Activated naive CD8-positive, alpha-beta T cell treated with anti-CD3 and anti-CD28 coated beads, Interleukin-2, amount 50 U/mL, for 24 hours (primary cell): Measurements from ENCODE around the gene SWSAP1.
"Not testable (repeated sequence)": the region's sequence is repeated elsewhere in the genome, so short reads cannot be mapped to it uniquely, and the experiment has no call there.

Source experiments
- ATAC-seq: fragments of 150-1000 bp; cut with Tn5 transposase; one replicate; pipeline ENCODE4 v1.10.0; 2021
- DNase-seq: peaks from one replicate; pipeline ENCODE4 v3.0.0; 2021
- H3K27ac Mint-ChIP-seq: one replicate; pipeline ENCODE4 v1.8.0; 2021; ENCODE audit warnings: mild to moderate bottlenecking, mixed read lengths
- H3K27me3 Mint-ChIP-seq: one replicate; pipeline ENCODE4 v1.8.0; 2021; ENCODE audit warnings: mixed read lengths
- H3K36me3 Mint-ChIP-seq: one replicate; pipeline ENCODE4 v1.8.0; 2021; ENCODE audit warnings: low read depth, mixed read lengths
- H3K4me1 Mint-ChIP-seq: one replicate; pipeline ENCODE4 v1.8.0; 2021; ENCODE audit warnings: mixed read lengths
- H3K4me3 Mint-ChIP-seq: one replicate; pipeline ENCODE4 v1.8.0; 2021; ENCODE audit warnings: mild to moderate bottlenecking, moderate library complexity, mixed read lengths
- H3K9me3 Mint-ChIP-seq: one replicate; pipeline ENCODE4 v1.8.0; 2021; ENCODE audit warnings: mixed read lengths

The SWSAP1 gene

DNA sequence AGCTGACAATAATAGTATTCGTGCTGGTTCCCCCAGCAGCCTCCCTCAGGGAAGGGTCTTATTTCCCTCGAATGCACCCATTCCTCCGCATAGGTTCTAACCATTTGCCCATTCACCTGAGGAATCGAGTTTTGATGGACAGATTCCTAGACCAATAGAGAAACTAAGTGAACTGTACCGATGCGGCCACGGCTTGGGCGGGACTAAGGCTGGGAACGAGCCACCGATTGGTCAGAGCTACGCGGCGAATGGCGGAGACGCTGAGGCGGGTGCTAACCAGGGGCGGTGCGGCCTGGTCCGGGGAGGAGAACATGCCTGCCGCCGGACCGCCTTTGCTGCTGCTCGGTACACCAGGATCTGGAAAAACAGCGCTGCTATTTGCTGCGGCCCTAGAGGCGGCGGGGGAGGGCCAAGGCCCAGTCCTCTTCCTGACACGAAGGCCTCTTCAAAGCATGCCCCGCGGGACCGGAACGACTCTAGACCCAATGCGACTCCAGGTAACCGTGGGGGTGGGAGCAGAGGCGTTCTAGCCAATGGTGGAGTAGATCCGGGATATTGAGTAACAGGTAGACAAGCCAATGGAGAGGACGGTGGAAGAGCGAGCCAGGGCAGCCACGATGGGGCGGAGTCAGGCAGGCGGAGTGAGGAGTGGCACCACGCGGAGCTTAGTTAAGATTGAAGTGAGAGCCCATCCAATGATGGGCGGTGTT lies at the start of gene SWSAP1:
TSS of gene SWSAP1 (plus strand) at position 234 of the 710 bp plus-strand sequence. CDS start at position 249, 15 bp downstream.
- no peaks in the 10 kb centered on the region for H3K27me3 Mint-ChIP-seq
- ATAC-seq, result peak; percentile 94
- peaks cover 14% of the 10 kb centered on the region for H3K36me3 Mint-ChIP-seq
- peak; percentile 96 for DNase-seq
- H3K27ac Mint-ChIP-seq, result no peak within 1 kb of the TSS
- H3K4me3 Mint-ChIP-seq, result no peak within 1 kb of the TSS
- H3K4me1 Mint-ChIP-seq, result peaks cover 36% of the 10 kb centered on the region
- no peaks in the 10 kb centered on the region for H3K9me3 Mint-ChIP-seq

- Mint-ChIP-seq H3K4me1 (peaks cover 19% of the 10 kb centered on the region), H3K27ac (no peak overlapping the region), H3K9me3 (no peaks in the 10 kb centered on the region), H3K36me3 (no peaks in the 10 kb centered on the region), H3K27me3 (peaks cover 9% of the 10 kb centered on the region), H3K4me3 (no peak overlapping the region)
- DNase-seq (no peak), ATAC-seq (no peak)
These were observed 49.6 kb upstream of the SWSAP1 start for GRCh38 chr19:11324748-11325389.

DNA sequence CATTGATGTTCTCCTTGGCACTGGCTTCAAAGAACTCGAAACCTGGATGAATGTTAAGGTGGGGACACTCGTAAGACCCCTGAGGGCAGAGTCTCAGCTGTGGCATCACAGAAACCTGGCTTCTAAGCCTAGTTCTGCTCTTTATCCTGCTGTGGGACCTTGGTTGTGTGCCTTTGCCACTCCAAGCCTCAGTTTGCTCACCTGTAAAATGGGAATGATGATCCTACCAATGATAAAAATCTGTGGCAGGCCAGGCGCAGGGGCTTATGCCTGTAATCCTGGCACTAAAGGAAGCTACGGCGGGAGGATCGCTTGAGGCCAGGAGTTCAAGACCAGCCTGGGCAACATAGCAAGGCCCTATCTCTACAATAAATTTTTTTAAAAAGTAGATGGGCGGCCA lies 48.9 kb upstream of the SWSAP1 start:
- Mint-ChIP-seq H3K27ac (no peak overlapping the region), H3K4me1 (peaks cover 19% of the 10 kb centered on the region), H3K4me3 (no peak overlapping the region), H3K27me3 (peaks cover 7% of the 10 kb centered on the region), H3K36me3 (no peaks in the 10 kb centered on the region), H3K9me3 (no peaks in the 10 kb centered on the region)
- DNase-seq, result no peak
- no peak for ATAC-seq

GRCh38 chr19:11330127-11330526 lies 44.3 kb upstream of the SWSAP1 start:
- no peak overlapping the region for H3K4me3 Mint-ChIP-seq
- H3K27ac Mint-ChIP-seq, result no peak overlapping the region
- H3K36me3 Mint-ChIP-seq, result peaks cover under 1% of the 10 kb centered on the region
- ATAC-seq (no peak), DNase-seq (no peak)
- no peaks in the 10 kb centered on the region for H3K9me3 Mint-ChIP-seq
- H3K4me1 Mint-ChIP-seq, result no peaks in the 10 kb centered on the region
- no peaks in the 10 kb centered on the region for H3K27me3 Mint-ChIP-seq

DNA sequence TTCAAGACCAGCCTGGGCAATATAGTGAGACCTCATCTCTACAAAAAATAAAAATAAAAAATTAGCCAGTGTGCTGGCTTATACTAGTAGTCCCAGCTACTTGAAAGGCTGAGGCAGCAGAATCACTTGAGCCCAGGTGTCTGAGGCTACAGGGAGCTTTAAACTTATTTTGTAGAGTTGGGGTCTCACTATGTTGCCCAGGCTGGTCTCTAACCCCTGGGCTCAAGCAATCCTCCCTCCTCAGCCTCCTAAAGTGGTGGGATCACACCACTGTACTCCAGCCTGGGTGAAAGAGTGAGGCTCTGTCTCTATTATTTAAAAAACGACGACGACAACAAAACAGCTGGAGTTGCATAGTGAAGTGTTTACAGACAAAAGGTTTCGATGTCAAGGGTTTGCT lies 43.0 kb upstream of the SWSAP1 start:
- Mint-ChIP-seq H3K4me3 (no peak overlapping the region), H3K4me1 (no peaks in the 10 kb centered on the region), H3K9me3 (no peaks in the 10 kb centered on the region), H3K36me3 (peaks cover 4% of the 10 kb centered on the region), H3K27ac (no peak overlapping the region), H3K27me3 (no peaks in the 10 kb centered on the region)
- DNase-seq, result no peak
- no peak for ATAC-seq

DNA sequence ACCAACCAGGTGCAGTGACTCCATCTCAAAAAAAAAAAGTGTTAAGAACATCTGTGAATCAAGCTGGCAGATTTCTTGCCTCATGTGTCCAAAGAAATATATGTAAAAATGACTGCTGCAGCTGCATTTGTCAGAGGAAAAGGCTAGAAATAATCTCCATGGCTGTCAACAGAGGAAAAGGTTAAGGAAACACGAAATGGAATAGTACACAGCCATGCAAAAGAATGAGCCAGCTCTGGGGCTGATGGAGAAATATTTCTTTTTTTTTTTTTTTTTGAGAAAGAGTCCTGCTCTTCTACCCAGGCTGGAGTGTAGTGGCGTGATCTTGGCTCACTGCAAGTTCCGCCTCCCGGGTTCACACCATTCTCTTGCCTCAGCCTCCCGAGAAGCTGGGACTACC lies 41.6 kb upstream of the SWSAP1 start:
- Mint-ChIP-seq H3K36me3 (peaks cover 4% of the 10 kb centered on the region), H3K4me3 (no peak overlapping the region), H3K4me1 (peaks cover 8% of the 10 kb centered on the region), H3K27me3 (no peaks in the 10 kb centered on the region), H3K27ac (no peak overlapping the region), H3K9me3 (no peaks in the 10 kb centered on the region)
- ATAC-seq (no peak), DNase-seq (no peak)

DNA sequence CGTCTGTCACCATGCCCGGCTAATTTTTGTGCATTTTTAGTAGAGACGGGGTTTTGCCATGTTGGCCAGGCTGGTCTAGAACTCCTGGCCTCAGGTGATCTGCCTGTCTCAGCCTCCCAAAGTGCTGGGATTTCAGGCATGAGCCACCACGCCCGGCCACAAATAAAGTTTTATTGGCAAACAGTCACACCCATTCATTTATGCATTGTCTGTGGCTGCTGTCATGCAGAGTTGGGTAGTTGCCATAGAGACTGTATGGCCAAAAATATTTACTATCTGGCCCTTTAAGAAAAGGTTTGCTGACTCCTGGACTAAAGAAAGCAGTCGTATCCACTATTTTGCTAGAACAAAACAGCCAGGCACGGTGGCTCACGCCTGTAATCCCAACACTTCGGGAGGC lies 40.6 kb upstream of the SWSAP1 start:
- peaks cover 13% of the 10 kb centered on the region for H3K4me1 Mint-ChIP-seq
- not testable (repeated sequence) for H3K27ac Mint-ChIP-seq, H3K4me3 Mint-ChIP-seq, H3K27me3 Mint-ChIP-seq, ATAC-seq, H3K9me3 Mint-ChIP-seq, DNase-seq, H3K36me3 Mint-ChIP-seq

DNA sequence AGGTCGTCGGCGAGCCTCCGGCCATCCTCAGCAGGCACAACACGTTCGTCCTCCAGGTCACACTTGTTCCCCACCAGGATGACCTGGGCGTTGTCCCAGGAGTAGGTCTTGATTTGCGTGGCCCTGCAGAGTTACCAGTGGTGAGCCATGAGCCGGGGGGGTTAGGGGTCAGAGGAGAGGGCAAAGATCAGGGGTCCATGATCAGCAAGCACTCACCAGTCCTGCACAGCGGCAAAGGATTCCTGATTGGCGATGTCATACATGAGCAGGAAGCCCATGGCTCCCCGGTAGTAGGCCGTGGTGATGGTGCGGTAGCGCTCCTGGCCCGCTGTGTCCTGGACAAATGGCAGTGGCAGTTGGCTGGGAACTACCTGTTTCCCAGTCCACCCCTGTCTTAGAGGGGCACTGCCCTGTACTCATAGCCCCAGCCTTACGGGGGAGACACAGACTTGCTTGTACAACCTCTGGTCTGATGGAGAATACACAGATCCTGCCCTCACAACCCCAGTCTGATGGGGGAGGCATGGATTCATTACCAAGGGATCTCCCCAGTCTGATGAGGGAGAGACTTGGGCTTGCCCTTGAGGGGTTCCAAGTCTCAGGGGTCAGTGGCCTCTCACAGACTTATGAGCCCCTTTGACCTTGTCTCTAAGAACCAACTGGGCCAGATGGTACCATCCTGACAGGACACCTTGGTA lies 38.9 kb upstream of the SWSAP1 start:
- no peak overlapping the region for H3K4me3 Mint-ChIP-seq
- H3K27me3 Mint-ChIP-seq, result no peaks in the 10 kb centered on the region
- ATAC-seq, result no peak
- no peaks in the 10 kb centered on the region for H3K9me3 Mint-ChIP-seq
- peaks cover 4% of the 10 kb centered on the region for H3K36me3 Mint-ChIP-seq
- peaks cover 21% of the 10 kb centered on the region for H3K4me1 Mint-ChIP-seq
- no peak overlapping the region for H3K27ac Mint-ChIP-seq
- DNase-seq, result no peak

DNA sequence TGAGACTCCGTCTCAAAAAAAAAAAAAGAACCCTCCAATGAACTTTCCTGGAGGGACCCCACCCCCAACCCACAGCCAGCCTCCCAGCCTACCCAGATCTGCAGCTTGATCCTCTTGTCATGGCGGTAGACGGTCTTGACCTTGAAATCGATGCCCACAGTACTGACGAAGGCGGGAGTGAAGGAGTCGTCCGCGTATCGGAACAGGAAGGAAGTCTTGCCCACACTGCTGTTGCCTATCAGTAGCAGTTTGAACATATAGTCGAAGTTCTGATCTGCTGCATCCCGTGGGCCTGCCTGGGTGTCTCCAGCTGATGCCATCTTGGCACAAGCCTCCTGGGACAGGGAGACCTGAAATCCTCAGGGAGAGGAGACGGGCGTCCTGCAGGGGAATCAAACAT lies 37.4 kb upstream of the SWSAP1 start:
- no peak for ATAC-seq
- H3K27ac Mint-ChIP-seq, result no peak overlapping the region
- H3K4me1 Mint-ChIP-seq, result peaks cover 21% of the 10 kb centered on the region
- no peak overlapping the region for H3K4me3 Mint-ChIP-seq
- H3K27me3 Mint-ChIP-seq, result no peaks in the 10 kb centered on the region
- DNase-seq, result no peak
- H3K36me3 Mint-ChIP-seq, result peaks cover 4% of the 10 kb centered on the region
- no peaks in the 10 kb centered on the region for H3K9me3 Mint-ChIP-seq

DNA sequence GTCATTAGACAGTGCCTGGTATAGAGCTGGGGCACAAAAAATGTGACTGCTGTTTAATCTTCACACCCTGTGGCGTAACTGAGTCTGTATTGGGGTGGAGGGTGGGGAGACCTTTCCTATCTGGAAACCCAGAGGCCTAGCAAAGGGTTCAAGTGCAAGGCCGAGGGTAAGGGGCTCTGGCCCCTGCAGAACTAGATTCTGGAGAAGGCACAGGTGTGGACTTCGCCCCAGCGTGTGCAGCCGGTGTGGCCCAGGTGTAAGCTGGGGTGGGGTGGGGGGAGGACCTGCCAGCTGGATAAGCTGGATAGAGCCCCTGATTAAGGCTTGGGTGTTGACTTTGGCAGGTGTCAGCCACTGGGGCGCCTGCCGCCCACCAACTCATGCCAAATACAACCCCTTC lies 36.3 kb upstream of the SWSAP1 start:
- H3K36me3 Mint-ChIP-seq, result peaks cover 4% of the 10 kb centered on the region
- H3K27me3 Mint-ChIP-seq, result no peaks in the 10 kb centered on the region
- no peak overlapping the region for H3K27ac Mint-ChIP-seq
- DNase-seq (no peak), ATAC-seq (no peak)
- no peaks in the 10 kb centered on the region for H3K9me3 Mint-ChIP-seq
- H3K4me3 Mint-ChIP-seq, result no peak overlapping the region
- H3K4me1 Mint-ChIP-seq, result peaks cover 21% of the 10 kb centered on the region

DNA sequence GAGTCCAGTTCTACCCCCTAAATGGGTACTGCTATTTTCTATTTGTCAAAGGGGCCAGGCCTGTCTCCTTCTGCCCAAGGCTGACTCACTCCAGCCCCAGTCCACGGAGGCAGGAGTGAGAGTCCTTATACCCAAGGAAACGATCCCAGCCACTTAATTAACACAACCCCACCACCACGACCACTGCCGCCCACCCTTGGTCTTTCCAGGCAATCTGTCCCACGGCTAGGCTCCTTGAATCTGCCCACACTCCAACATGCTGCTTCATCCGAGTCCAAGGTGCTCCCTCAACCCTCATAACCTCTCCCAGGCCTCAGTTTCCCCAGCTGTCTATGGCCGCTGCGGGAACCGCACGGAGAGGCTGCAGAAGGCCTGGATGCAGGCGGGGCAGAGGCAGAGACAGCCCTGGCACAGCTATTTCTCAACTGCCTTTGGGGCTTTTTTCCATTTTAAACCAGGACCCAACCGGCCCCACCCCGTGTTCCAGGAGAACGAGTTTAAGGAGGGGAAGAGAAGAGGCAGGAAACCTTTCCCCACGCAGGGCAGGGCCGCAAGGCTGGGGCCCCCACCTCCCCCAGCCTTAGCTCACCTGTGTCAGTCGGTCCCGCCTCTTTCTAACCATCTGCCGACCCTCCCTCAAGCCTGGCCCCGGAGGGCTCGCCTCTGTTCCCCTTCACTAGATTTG lies 35.8 kb upstream of the SWSAP1 start:
- Mint-ChIP-seq H3K36me3 (peaks cover 4% of the 10 kb centered on the region), H3K27me3 (no peaks in the 10 kb centered on the region), H3K4me1 (peaks cover 21% of the 10 kb centered on the region), H3K27ac (no peak overlapping the region), H3K9me3 (no peaks in the 10 kb centered on the region), H3K4me3 (peak overlapping the region; percentile 67)
- DNase-seq (no peak), ATAC-seq (no peak)

- Mint-ChIP-seq H3K4me1 (peaks cover 25% of the 10 kb centered on the region), H3K27me3 (no peaks in the 10 kb centered on the region), H3K27ac (no peak within 1 kb of the TSS), H3K36me3 (peaks cover 4% of the 10 kb centered on the region), H3K9me3 (no peaks in the 10 kb centered on the region), H3K4me3 (peak within 1 kb of the TSS; percentile 67)
- peak; percentile 90 for ATAC-seq
- DNase-seq, result peak; percentile 87
These were observed 35.0 kb upstream of the SWSAP1 start, which contains the start of gene RAB3D for GRCh38 chr19:11339254-11340098. RAB3D (minus strand) TSS chr19:11339657; CDS start chr19:11337399, 2,258 bp downstream.

GRCh38 chr19:11340099-11340467 lies 34.4 kb upstream of the SWSAP1 start:
- H3K9me3 Mint-ChIP-seq, H3K27me3 Mint-ChIP-seq, H3K27ac Mint-ChIP-seq, H3K36me3 Mint-ChIP-seq, DNase-seq, ATAC-seq: not testable (repeated sequence)
- Mint-ChIP-seq H3K4me3 (peak overlapping the region; percentile 67), H3K4me1 (peaks cover 26% of the 10 kb centered on the region)

- H3K4me3 Mint-ChIP-seq, result no peak overlapping the region
- no peaks in the 10 kb centered on the region for H3K36me3 Mint-ChIP-seq
- ATAC-seq, result no peak
- H3K27ac Mint-ChIP-seq, result no peak overlapping the region
- DNase-seq, result no peak
- no peaks in the 10 kb centered on the region for H3K27me3 Mint-ChIP-seq
- no peaks in the 10 kb centered on the region for H3K9me3 Mint-ChIP-seq
- H3K4me1 Mint-ChIP-seq, result peaks cover 43% of the 10 kb centered on the region
These were observed 32.0 kb upstream of the SWSAP1 start for GRCh38 chr19:11342429-11342828.
